ENCODE data around the gene SLIT3.

GRCh38 chr5:168726342-168726741, 574.6 kb downstream of the SLIT3 start:
- TF ChIP-seq CTCF (IDR thresholded peaks at IDR 0.05) (no peak), POLR2A (IDR thresholded peaks at IDR 0.05) (no peak)

All from suprapubic skin (tissue), 3 donors.